Astrocyte (in vitro differentiated cells and primary cell): ENCODE results near the gene SPIN1.

Experiments used
- CTCF ChIP-seq: IDR thresholded peaks from 2 replicates; pipeline ENCODE4 v1.5.1; 2011; ENCODE audit warnings: low read depth, mild to moderate bottlenecking, inconsistent platforms, low read length, moderate library complexity; ENCODE audit not compliant: insufficient read depth
- EZH2 ChIP-seq: IDR thresholded peaks from 2 replicates; pipeline ENCODE4 v1.6.1; 2012; ENCODE audit warnings: mild to moderate bottlenecking, low read length, inconsistent platforms; ENCODE audit not compliant: insufficient read depth

DNA sequence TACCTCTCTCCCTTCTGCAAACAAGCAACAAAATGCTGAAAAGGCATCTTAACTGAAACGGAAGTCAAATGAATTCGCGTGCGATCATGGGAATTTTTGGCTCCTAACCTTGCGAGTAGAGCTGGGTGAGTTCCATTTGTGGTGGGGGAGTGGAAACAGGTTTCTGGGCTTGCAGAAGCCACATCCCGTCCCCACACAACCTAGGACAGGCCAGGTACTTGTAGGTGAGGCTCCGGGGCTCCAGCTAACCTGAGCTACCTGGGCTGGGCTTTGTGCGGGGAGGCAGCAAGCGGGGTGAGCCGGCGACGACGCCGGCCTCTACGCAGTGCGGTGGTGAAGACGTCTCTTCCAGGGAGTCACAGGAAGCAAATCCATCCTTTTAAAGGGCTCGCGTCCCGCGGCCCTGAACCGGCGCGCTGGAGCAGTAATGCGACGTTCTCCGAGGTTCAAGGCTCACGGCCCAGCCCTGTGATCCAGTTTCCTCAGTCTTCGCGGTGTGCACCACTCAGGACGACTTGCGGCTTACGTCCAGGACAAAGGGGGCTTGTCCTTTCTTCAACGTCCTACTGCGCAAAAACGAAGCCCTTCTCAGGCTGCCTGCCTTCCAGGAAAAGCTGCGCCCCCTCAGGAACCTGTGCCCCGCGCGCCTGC lies 567 bp upstream of the SPIN1 start:
- TF ChIP-seq CTCF (no peak), EZH2 (no peak)
